HepG2 (cell line): ENCODE data around the gene SEC16A. TPM values are rescaled to one million over a fixed set of nuclear protein-coding genes. Genes with fewer than 3 reads are reported as not detected.

Experiments
- ARNT2 ChIP-seq: sonication (generic); formaldehyde crosslinking; IDR thresholded peaks from 2 replicates; pipeline ENCODE4 v1.8.0; 2022; ENCODE audit warnings: mild to moderate bottlenecking, low read depth, missing genetic modification reagents, moderate library complexity
- BCL6 ChIP-seq: IDR thresholded peaks from 2 replicates; pipeline ENCODE4 v1.6.1; 2016; ENCODE audit warnings: missing genetic modification reagents, missing compliant biosample characterization
- BRD4 ChIP-seq: sonication (generic); formaldehyde crosslinking; IDR thresholded peaks from 2 replicates; pipeline ENCODE4 v1.4.0; 2020; ENCODE audit warnings: missing genetic modification reagents
- GABPB1 ChIP-seq: IDR thresholded peaks from 2 replicates; pipeline ENCODE4 v1.6.1; 2016; ENCODE audit warnings: mild to moderate bottlenecking, missing genetic modification reagents, moderate library complexity, missing compliant biosample characterization
- MED13 ChIP-seq: sonication (generic); formaldehyde crosslinking; IDR thresholded peaks from 2 replicates; pipeline ENCODE4 v1.5.0; 2020; ENCODE audit warnings: missing genetic modification reagents
- NR2F1 ChIP-seq, 2 experiments: fragments of 450-650 bp in 1 of 2; formaldehyde crosslinking in 1 of 2; IDR thresholded peaks; 2 replicates each; pipeline versions ENCODE4 v1.5.0 to v1.6.1; 2016 to 2020; ENCODE audit warnings: mild to moderate bottlenecking in 1 of 2, missing compliant biosample characterization in 1 of 2, missing genetic modification reagents in 1 of 2, moderate library complexity in 1 of 2
- PHB2 ChIP-seq: fragments of 450-650 bp; IDR thresholded peaks from 2 replicates; pipeline ENCODE4 v1.6.1; 2018; ENCODE audit not compliant: partially characterized antibody
- SNAI1 ChIP-seq: sonication (generic); formaldehyde crosslinking; IDR thresholded peaks from 2 replicates; pipeline ENCODE4 v1.5.0; 2020; ENCODE audit warnings: mild to moderate bottlenecking, missing genetic modification reagents, borderline replicate concordance
- TARDBP ChIP-seq: sonication (generic); formaldehyde crosslinking; IDR thresholded peaks from 2 replicates; pipeline ENCODE4 v1.8.0; 2022; ENCODE audit warnings: mild to moderate bottlenecking, missing genetic modification reagents
- ZNF350 ChIP-seq: sonication (generic); formaldehyde crosslinking; IDR thresholded peaks from 2 replicates; pipeline ENCODE4 v1.4.0; 2020; ENCODE audit warnings: mild to moderate bottlenecking, low read depth, missing genetic modification reagents, borderline replicate concordance
- ZNF550 ChIP-seq: sonication (generic); formaldehyde crosslinking; IDR thresholded peaks from 2 replicates; pipeline ENCODE4 v1.4.0; 2020; ENCODE audit warnings: mild to moderate bottlenecking, missing genetic modification reagents, borderline replicate concordance
- ZNF776 ChIP-seq: sonication (generic); formaldehyde crosslinking; IDR thresholded peaks from 2 replicates; pipeline ENCODE4 v1.4.0; 2020; ENCODE audit warnings: mild to moderate bottlenecking, missing genetic modification reagents
- ZNF788 ChIP-seq: sonication (generic); formaldehyde crosslinking; IDR thresholded peaks from 2 replicates; pipeline ENCODE4 v1.5.0; 2020; ENCODE audit warnings: mild to moderate bottlenecking, missing genetic modification reagents, borderline replicate concordance
- polyA plus RNA-seq, 8 experiments: library from polyadenylated mRNA; depleted of rRNA in 3 of 8; stranded (reverse) in 7 of 8; unstranded in 1 of 8; fragments of >200 nt; fragmentation: Illumina TruSeq in 4 of 8; extraction: Trizol in 4 of 8; gene quantifications; 2 replicates each; pipeline versions ENCODE4 v1.2.1 to v1.2.3, GENCODE V29; 2011 to 2016; ENCODE audit warnings: low read depth in 4 of 8, missing spikeins in 1 of 8, mixed read lengths in 1 of 8; ENCODE audit not compliant: insufficient read depth in 1 of 8
- total RNA-seq, 5 experiments: library from RNA; depleted of rRNA; stranded (reverse); fragments of >200 nt; fragmentation: Illumina TruSeq; extraction: Trizol; gene quantifications; 2 replicates each; pipeline ENCODE4 v1.2.3, GENCODE V29; 2016; ENCODE audit warnings: low read depth in 1 of 5
- TF ChIP-seq, protein P1 (sequence below): sonication (generic); formaldehyde crosslinking; IDR thresholded peaks from 2 replicates; pipeline ENCODE4 v1.5.1; 2020; ENCODE audit warnings: missing genetic modification reagents, mild to moderate bottlenecking, borderline replicate concordance
- TF ChIP-seq, protein P2 (sequence below): sonication (generic); formaldehyde crosslinking; IDR thresholded peaks from 2 replicates; pipeline ENCODE4 v1.4.0; 2020; ENCODE audit warnings: mild to moderate bottlenecking, missing genetic modification reagents
- TF ChIP-seq, protein P3 (sequence below), 2 experiments: fragments of 450-650 bp in 1 of 2; sonication (generic) in 1 of 2; formaldehyde crosslinking in 1 of 2; IDR thresholded peaks; 2 replicates each; pipeline versions ENCODE4 v1.6.1 to v1.8.0; 2016 to 2022; ENCODE audit warnings: antibody characterized with exemption in 1 of 2, mild to moderate bottlenecking in 1 of 2, missing genetic modification reagents in 1 of 2

SEC16A gene
- total and polyA plus RNA-seq, 2 of the 13 experiments (the other 11 are each of a cell fraction or from before 2014, with no cell fraction given): 15.9 to 18.9 TPM

DNA sequence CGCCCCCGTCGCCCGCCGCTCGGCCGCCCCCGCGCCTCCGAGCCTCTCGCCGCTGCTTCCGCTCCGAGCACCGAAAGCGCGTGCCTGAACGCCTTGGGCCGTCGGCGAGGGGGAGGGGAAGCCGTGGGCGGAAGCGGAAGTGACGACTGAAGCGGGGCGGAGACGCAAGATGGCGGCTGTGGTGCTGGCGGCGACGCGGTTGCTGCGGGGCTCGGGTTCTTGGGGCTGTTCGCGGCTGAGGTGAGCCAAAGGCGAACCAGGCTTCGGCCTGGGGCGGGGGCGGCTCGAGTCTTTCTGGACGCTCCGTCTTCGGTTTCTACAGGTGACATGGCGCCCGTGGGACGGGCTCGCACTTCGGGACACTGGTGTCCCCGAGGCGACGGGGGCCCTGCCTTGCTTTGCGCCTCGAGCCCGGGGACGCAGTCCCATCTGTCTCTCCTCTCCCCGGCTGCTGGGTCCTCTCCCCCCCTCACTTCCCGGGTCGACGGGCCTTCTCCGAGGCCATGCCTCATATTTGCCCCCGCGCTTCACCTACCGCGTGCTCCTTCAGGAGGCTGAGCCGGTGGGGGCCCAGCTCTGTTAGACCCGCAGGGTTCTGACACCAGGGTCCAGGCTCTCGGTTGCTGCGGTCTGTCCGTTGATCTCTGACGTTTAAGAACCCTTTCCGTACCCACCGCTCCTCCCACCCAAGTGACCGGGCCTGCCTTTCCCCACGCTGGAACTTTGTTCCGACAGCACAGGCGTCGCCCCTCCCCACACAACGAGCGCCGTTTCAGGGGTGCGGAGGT is 72.1 kb downstream of the SEC16A start, which contains the start of the genes ENTR1 and PMPCA (continued):
- TF ChIP-seq, protein P1, sequence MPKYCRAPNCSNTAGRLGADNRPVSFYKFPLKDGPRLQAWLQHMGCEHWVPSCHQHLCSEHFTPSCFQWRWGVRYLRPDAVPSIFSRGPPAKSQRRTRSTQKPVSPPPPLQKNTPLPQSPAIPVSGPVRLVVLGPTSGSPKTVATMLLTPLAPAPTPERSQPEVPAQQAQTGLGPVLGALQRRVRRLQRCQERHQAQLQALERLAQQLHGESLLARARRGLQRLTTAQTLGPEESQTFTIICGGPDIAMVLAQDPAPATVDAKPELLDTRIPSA (CRISPR knock-in tag): no peak
- TF ChIP-seq ZNF788 (CRISPR knock-in tag): peak; percentile 91
- peak; percentile 38; the same call in 1 of the 2 replicates for TF ChIP-seq SNAI1 (CRISPR knock-in tag)
- TF ChIP-seq GABPB1 (CRISPR knock-in tag): peak; percentile 97
- TF ChIP-seq ZNF350 (CRISPR knock-in tag): no peak
- TF ChIP-seq, protein P2, sequence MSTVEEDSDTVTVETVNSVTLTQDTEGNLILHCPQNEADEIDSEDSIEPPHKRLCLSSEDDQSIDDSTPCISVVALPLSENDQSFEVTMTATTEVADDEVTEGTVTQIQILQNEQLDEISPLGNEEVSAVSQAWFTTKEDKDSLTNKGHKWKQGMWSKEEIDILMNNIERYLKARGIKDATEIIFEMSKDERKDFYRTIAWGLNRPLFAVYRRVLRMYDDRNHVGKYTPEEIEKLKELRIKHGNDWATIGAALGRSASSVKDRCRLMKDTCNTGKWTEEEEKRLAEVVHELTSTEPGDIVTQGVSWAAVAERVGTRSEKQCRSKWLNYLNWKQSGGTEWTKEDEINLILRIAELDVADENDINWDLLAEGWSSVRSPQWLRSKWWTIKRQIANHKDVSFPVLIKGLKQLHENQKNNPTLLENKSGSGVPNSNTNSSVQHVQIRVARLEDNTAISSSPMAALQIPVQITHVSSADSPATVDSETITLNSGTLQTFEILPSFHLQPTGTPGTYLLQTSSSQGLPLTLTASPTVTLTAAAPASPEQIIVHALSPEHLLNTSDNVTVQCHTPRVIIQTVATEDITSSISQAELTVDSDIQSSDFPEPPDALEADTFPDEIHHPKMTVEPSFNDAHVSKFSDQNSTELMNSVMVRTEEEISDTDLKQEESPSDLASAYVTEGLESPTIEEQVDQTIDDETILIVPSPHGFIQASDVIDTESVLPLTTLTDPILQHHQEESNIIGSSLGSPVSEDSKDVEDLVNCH: no peak
- TF ChIP-seq MED13: no peak
- TF ChIP-seq, protein P3, sequence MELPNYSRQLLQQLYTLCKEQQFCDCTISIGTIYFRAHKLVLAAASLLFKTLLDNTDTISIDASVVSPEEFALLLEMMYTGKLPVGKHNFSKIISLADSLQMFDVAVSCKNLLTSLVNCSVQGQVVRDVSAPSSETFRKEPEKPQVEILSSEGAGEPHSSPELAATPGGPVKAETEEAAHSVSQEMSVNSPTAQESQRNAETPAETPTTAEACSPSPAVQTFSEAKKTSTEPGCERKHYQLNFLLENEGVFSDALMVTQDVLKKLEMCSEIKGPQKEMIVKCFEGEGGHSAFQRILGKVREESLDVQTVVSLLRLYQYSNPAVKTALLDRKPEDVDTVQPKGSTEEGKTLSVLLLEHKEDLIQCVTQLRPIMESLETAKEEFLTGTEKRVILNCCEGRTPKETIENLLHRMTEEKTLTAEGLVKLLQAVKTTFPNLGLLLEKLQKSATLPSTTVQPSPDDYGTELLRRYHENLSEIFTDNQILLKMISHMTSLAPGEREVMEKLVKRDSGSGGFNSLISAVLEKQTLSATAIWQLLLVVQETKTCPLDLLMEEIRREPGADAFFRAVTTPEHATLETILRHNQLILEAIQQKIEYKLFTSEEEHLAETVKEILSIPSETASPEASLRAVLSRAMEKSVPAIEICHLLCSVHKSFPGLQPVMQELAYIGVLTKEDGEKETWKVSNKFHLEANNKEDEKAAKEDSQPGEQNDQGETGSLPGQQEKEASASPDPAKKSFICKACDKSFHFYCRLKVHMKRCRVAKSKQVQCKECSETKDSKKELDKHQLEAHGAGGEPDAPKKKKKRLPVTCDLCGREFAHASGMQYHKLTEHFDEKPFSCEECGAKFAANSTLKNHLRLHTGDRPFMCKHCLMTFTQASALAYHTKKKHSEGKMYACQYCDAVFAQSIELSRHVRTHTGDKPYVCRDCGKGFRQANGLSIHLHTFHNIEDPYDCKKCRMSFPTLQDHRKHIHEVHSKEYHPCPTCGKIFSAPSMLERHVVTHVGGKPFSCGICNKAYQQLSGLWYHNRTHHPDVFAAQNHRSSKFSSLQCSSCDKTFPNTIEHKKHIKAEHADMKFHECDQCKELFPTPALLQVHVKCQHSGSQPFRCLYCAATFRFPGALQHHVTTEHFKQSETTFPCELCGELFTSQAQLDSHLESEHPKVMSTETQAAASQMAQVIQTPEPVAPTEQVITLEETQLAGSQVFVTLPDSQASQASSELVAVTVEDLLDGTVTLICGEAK (IDR thresholded peaks at IDR 0.05): peak; percentile 49
- TF ChIP-seq, protein P3 (CRISPR knock-in tag; IDR thresholded peaks at IDR 0.05): no peak
- no peak for TF ChIP-seq PHB2
- peak; percentile 44 for TF ChIP-seq BCL6 (CRISPR knock-in tag)
- TF ChIP-seq BRD4 (CRISPR knock-in tag): peak; percentile 80; the same call in 1 of the 2 replicates
- no peak for TF ChIP-seq ZNF550 (CRISPR knock-in tag)
- TF ChIP-seq ARNT2 (CRISPR knock-in tag): peak; percentile 78; the same call in 1 of the 2 replicates
- peak; percentile 73 for TF ChIP-seq TARDBP
- TF ChIP-seq NR2F1 (CRISPR knock-in tag; IDR thresholded peaks at IDR 0.05): no peak
- TF ChIP-seq ZNF776 (CRISPR knock-in tag): peak; percentile 88; the same call in 1 of the 2 replicates
